Epithelial cell of esophagus (primary cell): ENCODE measurements around the gene LST1.
A peak's percentile ranks its signal among the peaks of the same experiment; 100 is the strongest.

ENCODE experiments used
- DNase-seq: peaks from one replicate; pipeline ENCODE4 v3.0.0; 2010; ENCODE audit warnings: low read depth
- H3K4me3 ChIP-seq: 2 replicates; pipeline ENCODE4 v1.5.1; 2011; ENCODE audit warnings: mild to moderate bottlenecking, low read length, control low read depth
- TF ChIP-seq, protein P1 (sequence below): IDR thresholded peaks from 2 replicates; pipeline ENCODE4 v1.5.1; 2011; ENCODE audit warnings: low read depth, mild to moderate bottlenecking, low read length, control low read depth, inconsistent platforms; ENCODE audit not compliant: insufficient read depth; ENCODE audit errors: missing control alignments

The LST1 gene

DNA sequence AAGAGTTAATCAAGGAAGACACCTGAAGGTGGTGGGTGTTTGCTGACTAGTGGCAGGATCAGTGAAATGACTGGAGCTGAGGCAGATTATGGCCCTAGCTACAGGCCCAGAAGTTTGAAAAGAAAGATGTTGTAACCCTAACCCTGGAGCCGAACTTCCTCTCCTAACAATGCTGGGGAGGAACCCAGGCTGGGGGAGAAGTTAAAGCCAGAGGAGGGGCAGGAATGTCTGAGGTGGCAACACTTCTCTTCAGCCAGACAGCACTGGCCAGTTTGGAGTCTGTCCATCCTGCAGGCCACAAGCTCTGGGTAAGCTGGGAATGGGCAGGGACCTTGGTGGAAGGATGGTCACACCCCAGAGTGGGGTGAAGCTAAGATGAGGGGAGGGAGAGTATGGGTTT, at the start of gene LST1:
LST1 (plus strand) TSS at position 270 of the 400 bp plus-strand sequence. CDS start 1,023 bp downstream, outside the sequence.
- DNase-seq: no peak
- H3K4me3 ChIP-seq: no peak within 1 kb of the TSS
- TF ChIP-seq, protein P1, sequence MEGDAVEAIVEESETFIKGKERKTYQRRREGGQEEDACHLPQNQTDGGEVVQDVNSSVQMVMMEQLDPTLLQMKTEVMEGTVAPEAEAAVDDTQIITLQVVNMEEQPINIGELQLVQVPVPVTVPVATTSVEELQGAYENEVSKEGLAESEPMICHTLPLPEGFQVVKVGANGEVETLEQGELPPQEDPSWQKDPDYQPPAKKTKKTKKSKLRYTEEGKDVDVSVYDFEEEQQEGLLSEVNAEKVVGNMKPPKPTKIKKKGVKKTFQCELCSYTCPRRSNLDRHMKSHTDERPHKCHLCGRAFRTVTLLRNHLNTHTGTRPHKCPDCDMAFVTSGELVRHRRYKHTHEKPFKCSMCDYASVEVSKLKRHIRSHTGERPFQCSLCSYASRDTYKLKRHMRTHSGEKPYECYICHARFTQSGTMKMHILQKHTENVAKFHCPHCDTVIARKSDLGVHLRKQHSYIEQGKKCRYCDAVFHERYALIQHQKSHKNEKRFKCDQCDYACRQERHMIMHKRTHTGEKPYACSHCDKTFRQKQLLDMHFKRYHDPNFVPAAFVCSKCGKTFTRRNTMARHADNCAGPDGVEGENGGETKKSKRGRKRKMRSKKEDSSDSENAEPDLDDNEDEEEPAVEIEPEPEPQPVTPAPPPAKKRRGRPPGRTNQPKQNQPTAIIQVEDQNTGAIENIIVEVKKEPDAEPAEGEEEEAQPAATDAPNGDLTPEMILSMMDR: no peak

DNA sequence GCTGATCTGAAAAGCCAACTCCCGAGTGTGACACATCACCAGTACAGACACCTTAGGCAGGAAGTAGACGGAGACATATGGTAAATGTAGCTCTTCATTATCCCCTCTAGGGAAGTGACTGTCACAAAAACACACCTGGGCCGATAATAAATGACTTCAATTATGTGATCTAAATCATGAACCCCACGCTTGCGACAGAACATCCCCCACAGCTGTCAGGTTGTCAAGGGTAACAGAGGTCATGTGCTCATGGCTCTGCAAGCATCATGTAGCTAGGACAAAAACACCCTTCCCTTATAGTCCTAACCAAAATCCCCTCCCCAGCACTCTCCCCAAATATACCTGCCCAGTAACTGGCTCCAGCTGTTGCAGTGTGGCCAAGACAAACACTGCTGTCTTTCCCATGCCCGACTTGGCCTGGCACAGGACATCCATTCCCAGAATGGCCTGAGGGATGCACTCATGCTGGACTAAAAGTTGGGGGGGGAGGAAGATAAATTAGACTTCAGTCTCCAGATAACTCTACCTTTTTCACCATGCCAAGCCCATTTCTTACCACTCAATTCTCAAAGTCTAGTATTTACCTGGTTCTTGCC, 47.2 kb upstream of the LST1 start:
- DNase-seq: no peak
- TF ChIP-seq, protein P1: no peak
- H3K4me3 ChIP-seq: peak overlapping the region; percentile 91

DNA sequence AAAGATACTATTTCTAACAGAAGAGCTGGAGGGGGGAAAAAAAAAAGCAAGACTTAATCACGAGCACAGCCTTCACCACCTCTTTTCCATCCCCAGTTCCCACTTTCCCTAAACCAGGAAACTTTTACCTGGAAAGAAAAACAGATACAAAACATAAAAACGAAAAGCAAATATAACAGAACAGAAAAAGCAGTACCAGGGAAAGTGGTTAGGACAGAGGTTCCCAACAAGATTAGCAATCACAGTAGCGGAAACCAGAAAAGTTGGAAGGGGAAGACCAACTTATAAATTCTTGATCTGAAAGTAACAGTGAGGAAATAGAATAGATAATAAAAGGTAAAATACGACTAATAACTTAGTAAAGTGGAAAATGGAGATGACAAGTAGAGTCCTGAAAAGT, 45.4 kb upstream of the LST1 start:
- H3K4me3 ChIP-seq: peak overlapping the region; percentile 91
- no peak for DNase-seq
- TF ChIP-seq, protein P1: no peak

DNA sequence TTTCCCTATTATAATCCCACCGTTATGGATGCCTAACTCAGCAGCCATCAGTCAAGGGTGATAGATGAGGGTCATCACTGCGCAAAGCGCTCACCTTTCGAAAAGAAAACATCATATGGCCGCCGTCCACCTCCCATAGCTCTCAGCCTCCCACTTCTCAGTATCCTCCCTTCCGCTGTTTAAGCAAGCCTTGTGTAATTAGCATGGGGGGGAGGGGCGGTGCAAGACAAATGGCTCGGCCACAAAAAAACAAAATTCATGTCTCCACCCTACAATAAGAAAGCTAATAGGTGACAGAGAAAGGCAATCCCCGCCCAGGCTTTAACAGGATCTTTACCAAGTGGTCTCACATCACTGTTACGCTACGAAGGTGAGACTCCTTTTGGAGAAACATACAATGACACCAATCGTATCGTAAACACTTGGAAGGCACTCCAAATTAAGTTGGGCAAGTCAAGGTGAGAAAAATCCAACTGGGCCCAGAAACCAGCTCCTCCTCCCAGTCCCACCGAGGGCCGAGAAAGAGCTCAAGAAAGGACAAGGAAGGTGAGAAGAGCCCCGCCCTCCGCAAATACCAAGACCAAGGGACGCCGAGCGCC, 44.9 kb upstream of the LST1 start:
- TF ChIP-seq, protein P1: no peak
- peak overlapping the region; percentile 91 for H3K4me3 ChIP-seq
- DNase-seq: peak; percentile 70

DNA sequence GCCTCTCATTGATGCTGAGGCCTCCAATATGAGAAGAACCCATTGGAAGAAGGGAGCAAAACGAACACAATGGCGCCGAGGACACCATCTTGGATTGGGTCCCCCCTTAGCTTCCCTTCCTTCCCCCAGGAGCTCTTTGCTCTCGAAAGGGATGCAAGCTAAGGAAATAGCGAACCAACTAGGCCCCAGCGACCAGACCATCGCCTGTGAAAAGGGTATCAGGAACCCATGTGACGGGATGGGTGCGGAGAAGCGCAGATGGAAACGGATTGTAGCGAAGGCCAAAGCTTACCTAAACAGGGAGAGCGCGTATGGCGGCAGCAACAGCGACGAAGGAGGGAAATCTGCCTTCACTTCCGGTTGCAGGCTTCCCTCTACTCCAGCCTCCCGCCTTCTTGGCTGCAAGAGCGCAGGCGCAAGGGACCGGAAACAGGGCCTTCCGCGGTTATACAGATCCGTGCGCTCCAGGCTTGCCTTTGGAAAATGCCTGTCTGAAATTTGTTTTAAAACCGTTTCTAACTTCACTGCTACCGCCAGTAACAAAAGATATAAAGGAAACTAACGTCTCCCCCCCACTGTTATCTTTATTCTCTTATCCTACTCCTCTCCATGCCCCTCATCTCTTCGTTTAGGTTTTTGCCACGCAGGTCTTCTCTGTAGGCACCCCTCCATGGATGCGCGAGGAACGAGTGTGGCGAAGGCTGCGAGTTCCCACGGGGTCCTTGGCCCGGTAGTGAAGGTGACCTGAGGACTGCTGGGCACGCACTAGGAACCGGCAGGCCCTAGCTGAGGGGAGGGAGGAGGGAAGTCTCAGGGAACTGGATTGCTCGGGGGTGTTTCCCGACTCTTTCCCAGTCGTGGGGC, 44.2 kb upstream of the LST1 start, which contains the start of gene DDX39B:
DDX39B (minus strand) TSS at position 346 of the 864 bp plus-strand sequence. CDS start 1,471 bp downstream, outside the sequence.
- peak; percentile 98 for DNase-seq
- TF ChIP-seq, protein P1: no peak
- H3K4me3 ChIP-seq: peak within 1 kb of the TSS; percentile 91

DNA sequence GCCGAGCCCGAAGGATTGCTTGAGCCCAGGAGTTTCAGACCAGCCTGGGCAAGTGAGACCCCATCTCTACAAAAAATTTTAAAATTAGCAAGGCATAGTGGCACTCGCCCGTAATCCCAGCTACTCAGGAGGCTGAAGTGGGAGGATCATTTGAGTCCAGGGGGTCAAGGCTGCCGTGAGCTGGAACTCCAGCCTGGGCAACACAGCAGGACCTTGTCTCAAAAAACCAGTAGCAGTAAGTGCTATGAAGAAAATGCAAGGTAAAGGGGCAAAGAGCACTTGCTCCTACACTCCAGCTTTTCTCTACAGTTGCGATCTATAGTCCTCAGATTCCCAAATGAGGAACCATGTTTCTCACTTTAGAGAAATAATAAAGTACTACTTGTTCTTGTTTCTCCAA, 42.4 kb upstream of the LST1 start:
- DNase-seq: no peak
- no peak overlapping the region for H3K4me3 ChIP-seq
- TF ChIP-seq, protein P1: no peak
